Measurements from ENCODE around the gene RSAD1. TPM values are rescaled to one million over a fixed set of nuclear protein-coding genes. Genes with fewer than 3 reads are reported as not detected.

RSAD1 gene
- total and polyA plus RNA-seq, 2 donors (not counting 3 experiments of a cell fraction or from before 2014, with no cell fraction given), result 20.3 to 35.5 TPM

DNA sequence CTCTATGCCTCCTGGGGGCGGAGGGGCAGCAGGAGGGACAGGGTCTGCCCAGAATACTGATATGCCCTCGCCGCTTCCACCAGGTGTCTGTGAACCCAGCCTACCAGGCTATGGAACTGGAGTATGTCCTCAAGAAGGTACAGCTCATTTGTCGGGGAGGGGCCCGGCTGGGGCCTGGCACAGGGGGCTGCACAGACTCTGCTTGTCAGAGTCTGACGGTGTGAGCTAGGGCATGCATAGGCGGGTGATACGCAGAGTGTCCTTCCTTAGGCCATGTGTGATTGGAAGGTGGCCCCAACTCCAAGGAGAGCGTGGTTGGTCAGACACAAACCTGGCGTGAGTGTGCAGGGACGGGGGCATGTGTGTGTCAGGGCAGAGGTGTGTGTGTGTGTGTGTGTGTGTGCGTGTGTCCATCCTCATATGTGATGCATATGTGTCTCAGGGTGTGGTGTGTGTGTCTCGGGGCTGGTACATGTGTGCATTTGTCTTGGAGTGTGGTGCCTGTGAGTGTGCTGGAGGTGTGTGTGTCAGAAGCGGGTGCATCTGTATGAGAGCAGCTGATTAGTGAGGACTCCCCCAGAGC, 17.0 kb upstream of the RSAD1 start:
- no peaks in the 10 kb centered on the region for H3K9me1 ChIP-seq (replicated peaks; ENCODE audit: control insufficient read depth, extremely low read depth, insufficient read depth, low read length)
- no peak overlapping the region for H2AFZ ChIP-seq (ENCODE audit: low read depth, low read length)
- H3K27ac ChIP-seq (ENCODE audit: insufficient read depth, low read depth, low read length), result no peak overlapping the region
- H4K20me1 ChIP-seq (replicated peaks; ENCODE audit: control insufficient read depth, extremely low read depth, insufficient read depth, low read length), result no peaks in the 10 kb centered on the region
- FAIRE-seq, result no peak
- BruUV-seq (replicated peaks), result no TSS peak
- intact Hi-C loops (cut with micrococcal nuclease), result no loop called here
- no peaks in the 10 kb centered on the region for H3K27me3 ChIP-seq (ENCODE audit: control insufficient read depth in 2 of 2, insufficient read depth in 2 of 2, low read length in 2 of 2)
- no peak overlapping the region for H3K9ac ChIP-seq (replicated peaks; ENCODE audit: extremely low read depth, insufficient read depth, low read length)
- TF ChIP-seq FOS (IDR thresholded peaks at IDR 0.05; ENCODE audit: borderline replicate concordance, insufficient read depth, low read length), result no peak
- TF ChIP-seq, protein P1, sequence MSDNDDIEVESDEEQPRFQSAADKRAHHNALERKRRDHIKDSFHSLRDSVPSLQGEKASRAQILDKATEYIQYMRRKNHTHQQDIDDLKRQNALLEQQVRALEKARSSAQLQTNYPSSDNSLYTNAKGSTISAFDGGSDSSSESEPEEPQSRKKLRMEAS (IDR thresholded peaks at IDR 0.05; ENCODE audit: insufficient read depth, insufficient read length), result no peak
- no peak for TF ChIP-seq JUN (IDR thresholded peaks at IDR 0.05; ENCODE audit: borderline replicate concordance, insufficient read depth, insufficient read length, low read depth)
- no peak for TF ChIP-seq POLR2AphosphoS5 (IDR thresholded peaks at IDR 0.05; ENCODE audit: insufficient read depth, low read depth, low read length)
- TF ChIP-seq, protein P2, sequence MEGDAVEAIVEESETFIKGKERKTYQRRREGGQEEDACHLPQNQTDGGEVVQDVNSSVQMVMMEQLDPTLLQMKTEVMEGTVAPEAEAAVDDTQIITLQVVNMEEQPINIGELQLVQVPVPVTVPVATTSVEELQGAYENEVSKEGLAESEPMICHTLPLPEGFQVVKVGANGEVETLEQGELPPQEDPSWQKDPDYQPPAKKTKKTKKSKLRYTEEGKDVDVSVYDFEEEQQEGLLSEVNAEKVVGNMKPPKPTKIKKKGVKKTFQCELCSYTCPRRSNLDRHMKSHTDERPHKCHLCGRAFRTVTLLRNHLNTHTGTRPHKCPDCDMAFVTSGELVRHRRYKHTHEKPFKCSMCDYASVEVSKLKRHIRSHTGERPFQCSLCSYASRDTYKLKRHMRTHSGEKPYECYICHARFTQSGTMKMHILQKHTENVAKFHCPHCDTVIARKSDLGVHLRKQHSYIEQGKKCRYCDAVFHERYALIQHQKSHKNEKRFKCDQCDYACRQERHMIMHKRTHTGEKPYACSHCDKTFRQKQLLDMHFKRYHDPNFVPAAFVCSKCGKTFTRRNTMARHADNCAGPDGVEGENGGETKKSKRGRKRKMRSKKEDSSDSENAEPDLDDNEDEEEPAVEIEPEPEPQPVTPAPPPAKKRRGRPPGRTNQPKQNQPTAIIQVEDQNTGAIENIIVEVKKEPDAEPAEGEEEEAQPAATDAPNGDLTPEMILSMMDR (IDR thresholded peaks at IDR 0.05; ENCODE audit: extremely low read depth in 1 of 2, insufficient read depth in 1 of 2, low read depth in 1 of 2, low read length in 2 of 2), result no peak
- no peak for TF ChIP-seq MYC (IDR thresholded peaks at IDR 0.05; ENCODE audit: low read depth, low read length)
- no peak for TF ChIP-seq EZH2 (IDR thresholded peaks at IDR 0.05; ENCODE audit: borderline replicate concordance, low read depth, low read length, severe bottlenecking)
- TF ChIP-seq POLR2A (IDR thresholded peaks at IDR 0.05; ENCODE audit: low read depth, low read length), result no peak
- no peak for TF ChIP-seq GATA2 (IDR thresholded peaks at IDR 0.05; ENCODE audit: insufficient read depth, insufficient read length, low read depth, low read length)
- H3K36me3 ChIP-seq (ENCODE audit: control insufficient read depth in 2 of 2, extremely low read depth in 1 of 2, insufficient read depth in 2 of 2, low read length in 2 of 2), result no peaks in the 10 kb centered on the region
- H3K79me2 ChIP-seq (ENCODE audit: control insufficient read depth, insufficient read depth, low read length), result no peaks in the 10 kb centered on the region
- H3K4me3 ChIP-seq (replicated peaks in 1 of 3; ENCODE audit: insufficient read depth in 1 of 3, low read depth in 1 of 3, low read length in 3 of 3), result no peak overlapping the region
- dilution Hi-C loops (cut with MboI; ENCODE audit: extremely low pct_ligation_motif_present, low sequenced_read_pairs), result no loop called here
- POLR2A ChIA-PET, result no interaction called here
- H3K4me2 ChIP-seq (ENCODE audit: insufficient read depth, low read length), result no peak overlapping the region
- H3K9me3 ChIP-seq (replicated peaks; ENCODE audit: control insufficient read depth, insufficient read depth, low read length), result no peaks in the 10 kb centered on the region
- DNase-seq (ENCODE audit: low read depth, low spot score), result no peak
- no peaks in the 10 kb centered on the region for H3K4me1 ChIP-seq (ENCODE audit: control insufficient read depth, extremely low read depth, insufficient read depth, low read length)
- CTCF ChIA-PET, result interaction anchor here (2.3 kb wide), 1 partner anchor 65 kb away, joined by 7 read pairs; the partner anchor contains the start of gene LRRC59
